Muscle layer of colon (tissue), 2 donors: Measurements from ENCODE around the gene VDR.
"Not testable (repeated sequence)": the region's sequence is repeated elsewhere in the genome, so short reads cannot be mapped to it uniquely, and the experiment has no call there.

Experiments used
- H3K27ac ChIP-seq: one replicate; pipeline ENCODE4 v1.7.0; 2013; ENCODE audit warnings: low read depth, mild to moderate bottlenecking, low read length, moderate library complexity
- H3K27me3 ChIP-seq, 2 donors: one replicate each; pipeline ENCODE4 v1.7.0; 2013; ENCODE audit warnings: low read length in 2 of 2, mild to moderate bottlenecking in 2 of 2; ENCODE audit not compliant: insufficient read depth in 2 of 2, control insufficient read depth in 1 of 2
- H3K36me3 ChIP-seq: one replicate; pipeline ENCODE4 v1.7.0; 2013; ENCODE audit warnings: mild to moderate bottlenecking, low read length; ENCODE audit not compliant: insufficient read depth
- H3K4me1 ChIP-seq: one replicate; pipeline ENCODE4 v1.7.0; 2013; ENCODE audit warnings: mild to moderate bottlenecking, low read length; ENCODE audit not compliant: insufficient read depth
- H3K4me3 ChIP-seq, 2 donors: one replicate each; pipeline ENCODE4 v1.7.0; 2013; ENCODE audit warnings: low read length in 2 of 2, low read depth in 1 of 2, mild to moderate bottlenecking in 1 of 2, moderate library complexity in 1 of 2
- H3K9ac ChIP-seq: one replicate; pipeline ENCODE4 v1.7.0; 2013; ENCODE audit warnings: low read length
- H3K9me3 ChIP-seq: one replicate; pipeline ENCODE4 v1.7.0; 2013; ENCODE audit warnings: mild to moderate bottlenecking, low read length
- donor health status: abdominal sarcoma.
- donor health status: Adenocarcinoma of cecum.

Gene VDR

GRCh38 chr12:47852096-47852571, 52.7 kb downstream of the VDR start:
- no peaks in the 10 kb centered on the region for H3K4me1 ChIP-seq
- no peaks in the 10 kb centered on the region for H3K36me3 ChIP-seq
- no peak overlapping the region for H3K27ac ChIP-seq
- H3K9ac ChIP-seq = no peak overlapping the region
- H3K9me3 ChIP-seq = no peaks in the 10 kb centered on the region
- H3K4me3 ChIP-seq = no peak overlapping the region
- H3K27me3 ChIP-seq = no peaks in the 10 kb centered on the region

DNA sequence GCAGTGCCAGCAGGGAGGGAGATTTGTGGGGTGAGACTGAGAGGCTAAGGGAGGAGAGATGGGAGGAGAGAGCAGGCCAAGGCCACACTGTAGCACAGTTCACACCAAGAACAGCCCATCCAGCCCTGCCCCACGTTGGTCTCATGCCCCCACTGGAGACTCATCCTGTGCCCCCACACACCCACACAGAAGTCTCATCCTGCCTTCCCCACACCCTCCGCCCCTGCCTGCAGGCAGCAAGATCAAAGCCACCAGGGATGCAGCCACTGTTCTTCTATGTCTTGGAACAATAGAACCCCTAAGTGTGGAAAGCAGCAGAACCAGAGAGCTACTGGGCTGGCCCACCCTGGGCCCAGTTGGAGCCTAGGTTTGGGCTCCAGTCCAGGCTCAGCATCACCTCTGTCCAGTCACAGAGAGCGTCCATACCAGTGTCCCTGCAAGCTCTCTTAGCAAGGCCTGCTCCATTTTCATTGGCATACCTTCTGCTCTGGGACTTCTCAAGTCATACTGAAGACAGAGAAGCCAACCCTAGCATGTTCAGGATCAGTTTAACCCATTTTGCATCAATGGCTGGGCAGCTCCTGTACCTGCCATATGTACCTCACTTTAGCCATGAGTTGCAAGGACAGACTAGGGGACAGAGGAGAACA, 53.4 kb downstream of the VDR start:
- H3K9ac ChIP-seq = no peak overlapping the region
- no peaks in the 10 kb centered on the region for H3K4me1 ChIP-seq
- H3K9me3 ChIP-seq = no peaks in the 10 kb centered on the region
- H3K36me3 ChIP-seq = no peaks in the 10 kb centered on the region
- H3K4me3 ChIP-seq = no peak overlapping the region
- H3K27me3 ChIP-seq = no peaks in the 10 kb centered on the region
- no peak overlapping the region for H3K27ac ChIP-seq

DNA sequence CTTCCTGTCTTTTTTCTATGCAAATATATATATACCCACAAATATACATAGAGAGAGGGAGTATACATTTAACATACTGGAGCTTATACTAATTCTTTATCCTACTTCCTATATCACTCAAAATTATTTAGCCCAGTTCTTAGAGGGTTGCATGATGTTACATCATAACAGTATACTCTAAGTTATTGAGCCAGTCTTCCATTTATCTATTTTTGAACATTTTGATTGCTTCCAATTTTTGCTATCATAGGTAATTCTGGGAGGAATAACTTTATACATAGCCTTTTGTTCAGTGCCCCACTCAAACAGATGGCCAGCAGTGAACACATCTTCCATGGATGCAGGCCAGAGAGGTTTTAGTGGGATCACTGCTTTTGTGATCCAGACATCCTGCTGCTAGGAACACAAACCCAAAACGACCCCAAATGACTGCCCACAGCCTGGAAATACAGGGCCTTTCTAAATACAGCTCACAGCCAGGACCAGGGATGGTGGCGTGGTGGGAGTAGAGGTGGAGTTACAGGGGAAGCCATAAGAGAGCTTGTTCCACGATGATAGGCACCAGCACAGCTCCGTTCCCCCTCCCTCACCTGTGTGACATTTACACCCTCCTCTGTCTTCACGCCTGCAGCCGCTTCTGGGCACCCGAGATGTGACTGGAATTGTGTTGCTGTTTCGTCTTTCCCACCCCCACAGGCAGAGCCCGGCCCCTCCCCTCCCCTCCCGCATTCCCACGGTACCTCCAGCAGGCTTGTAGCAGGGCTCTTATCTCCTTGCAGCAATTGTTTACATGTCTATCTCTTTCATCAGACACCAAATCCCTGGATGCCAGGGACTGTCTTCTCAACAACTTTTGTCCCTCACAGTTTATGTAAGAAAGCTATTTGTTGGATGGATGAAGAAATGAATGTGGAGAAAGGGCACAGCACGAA, 54.4 kb downstream of the VDR start:
- Histone ChIP-seq H3K4me3 (no peak overlapping the region), H3K9ac (no peak overlapping the region), H3K4me1 (no peaks in the 10 kb centered on the region), H3K27ac (no peak overlapping the region), H3K9me3 (no peaks in the 10 kb centered on the region), H3K27me3 (no peaks in the 10 kb centered on the region), H3K36me3 (no peaks in the 10 kb centered on the region)

DNA sequence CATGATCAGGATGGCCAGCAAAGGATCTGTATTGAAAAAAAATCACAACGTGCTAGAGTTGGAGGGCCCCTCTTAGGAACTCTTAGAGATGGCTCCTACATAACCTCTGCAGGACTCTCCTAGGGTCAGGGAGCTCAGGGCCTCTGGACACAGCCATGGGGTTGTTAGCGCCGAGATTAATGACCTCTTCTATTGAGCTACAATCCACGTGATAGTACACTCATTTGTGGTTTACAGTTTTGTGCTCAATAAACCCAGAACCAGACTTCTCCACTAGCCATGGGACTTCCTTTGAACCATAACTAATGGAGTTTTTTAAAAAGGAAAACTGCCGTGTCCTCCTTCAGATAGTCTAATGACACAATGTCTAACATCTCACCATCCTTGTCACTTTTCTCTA, 55.5 kb downstream of the VDR start:
- H3K27me3 ChIP-seq = no peaks in the 10 kb centered on the region
- H3K27ac ChIP-seq = no peak overlapping the region
- H3K4me1 ChIP-seq = no peaks in the 10 kb centered on the region
- no peak overlapping the region for H3K4me3 ChIP-seq
- no peak overlapping the region for H3K9ac ChIP-seq
- H3K36me3 ChIP-seq = no peaks in the 10 kb centered on the region
- no peaks in the 10 kb centered on the region for H3K9me3 ChIP-seq

GRCh38 chr12:47848853-47849252, 55.9 kb downstream of the VDR start:
- Histone ChIP-seq H3K4me3 (no peak overlapping the region), H3K9ac (no peak overlapping the region), H3K9me3 (no peaks in the 10 kb centered on the region), H3K4me1 (no peaks in the 10 kb centered on the region), H3K27me3 (no peaks in the 10 kb centered on the region), H3K36me3 (no peaks in the 10 kb centered on the region), H3K27ac (no peak overlapping the region)

- Histone ChIP-seq H3K4me1 (no peaks in the 10 kb centered on the region), H3K36me3 (no peaks in the 10 kb centered on the region), H3K9me3 (no peaks in the 10 kb centered on the region), H3K9ac (no peak overlapping the region), H3K27me3 (no peaks in the 10 kb centered on the region), H3K4me3 (no peak overlapping the region), H3K27ac (no peak overlapping the region)
Observed at GRCh38 chr12:47846294-47846996, 58.3 kb downstream of the VDR start.

- H3K9ac ChIP-seq = no peak overlapping the region
- H3K36me3 ChIP-seq = no peaks in the 10 kb centered on the region
- H3K4me3 ChIP-seq = no peak overlapping the region
- H3K9me3 ChIP-seq = no peaks in the 10 kb centered on the region
- no peaks in the 10 kb centered on the region for H3K27me3 ChIP-seq
- no peak overlapping the region for H3K27ac ChIP-seq
- no peaks in the 10 kb centered on the region for H3K4me1 ChIP-seq
Observed at GRCh38 chr12:47845081-47845480, 59.7 kb downstream of the VDR start.

- Histone ChIP-seq H3K4me1 (no peaks in the 10 kb centered on the region), H3K9me3 (no peaks in the 10 kb centered on the region), H3K27ac (no peak overlapping the region), H3K27me3 (no peaks in the 10 kb centered on the region), H3K4me3 (no peak overlapping the region), H3K9ac (no peak overlapping the region), H3K36me3 (no peaks in the 10 kb centered on the region)
Observed at GRCh38 chr12:47844264-47845019, 60.4 kb downstream of the VDR start.

DNA sequence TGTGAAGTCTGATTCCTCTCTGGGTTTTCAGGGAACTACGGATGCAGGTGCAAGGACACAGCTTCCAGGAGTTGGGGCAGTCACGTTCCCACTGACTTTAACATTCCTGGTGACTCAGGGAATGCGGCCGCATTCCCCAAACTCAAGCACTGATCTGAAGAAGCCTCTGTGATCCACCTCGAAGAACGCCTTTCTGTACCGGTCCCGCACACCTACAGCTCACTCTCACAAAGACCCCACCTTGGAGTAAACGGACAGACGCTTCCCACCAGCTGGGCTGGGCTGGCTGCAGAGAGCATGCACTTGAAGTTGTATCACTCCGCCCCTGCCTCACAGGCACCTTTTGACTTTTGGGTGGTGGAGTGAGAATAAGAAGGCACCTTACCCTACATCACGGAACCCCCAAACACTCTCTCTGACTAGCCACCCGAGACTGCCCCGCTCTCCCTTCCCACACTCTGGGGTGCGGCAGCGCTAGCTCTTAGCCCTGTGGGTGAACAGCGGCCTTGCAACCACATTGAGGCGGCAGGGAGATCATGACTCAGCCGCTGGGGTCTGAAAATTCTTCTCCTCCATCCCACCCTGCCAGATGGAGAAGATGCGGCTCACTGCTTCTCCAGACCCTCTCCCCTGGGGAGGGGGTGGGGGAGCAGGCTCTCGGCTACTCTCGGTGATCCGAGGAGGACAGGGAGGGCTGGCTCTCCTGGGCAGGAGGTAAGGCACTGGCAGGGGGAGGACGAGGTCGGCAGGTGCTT, 61.4 kb downstream of the VDR start:
- H3K36me3 ChIP-seq = no peaks in the 10 kb centered on the region
- no peaks in the 10 kb centered on the region for H3K4me1 ChIP-seq
- H3K27me3 ChIP-seq = no peaks in the 10 kb centered on the region
- no peaks in the 10 kb centered on the region for H3K9me3 ChIP-seq
- no peak overlapping the region for H3K9ac ChIP-seq
- H3K27ac ChIP-seq = no peak overlapping the region
- no peak overlapping the region for H3K4me3 ChIP-seq

GRCh38 chr12:47842543-47842942, 62.3 kb downstream of the VDR start:
- H3K4me3 ChIP-seq, H3K9ac ChIP-seq, H3K27ac ChIP-seq, H3K27me3 ChIP-seq, H3K4me1 ChIP-seq, H3K9me3 ChIP-seq, H3K36me3 ChIP-seq: not testable (repeated sequence)
